ENCODE results near the gene GMPR2. TPM values are rescaled to one million over a fixed set of nuclear protein-coding genes. Genes with fewer than 3 reads are reported as not detected.

GMPR2 gene
- total and polyA plus RNA-seq, 8 donors, result 23.6 to 48.1 (median 28.6) TPM

- Histone ChIP-seq H3K9me3 (no peaks in the 10 kb centered on the region), H3K27ac (no peak overlapping the region), H3K4me1 (no peaks in the 10 kb centered on the region), H3K4me3 (no peak overlapping the region), H3K36me3 (no peaks in the 10 kb centered on the region), H3K27me3 (no peaks in the 10 kb centered on the region)
- intact Hi-C loops (cut with DNase I), result no loop called here
- FAIRE-seq, result no peak
- DNase-seq, result peak in 1 of 6 donors; percentile 41
- ATAC-seq, result no peak
- 78 to 80% methylated on average over 11 of the region's 11 CpGs for WGBS, 2 donors
- TF ChIP-seq, protein P1, sequence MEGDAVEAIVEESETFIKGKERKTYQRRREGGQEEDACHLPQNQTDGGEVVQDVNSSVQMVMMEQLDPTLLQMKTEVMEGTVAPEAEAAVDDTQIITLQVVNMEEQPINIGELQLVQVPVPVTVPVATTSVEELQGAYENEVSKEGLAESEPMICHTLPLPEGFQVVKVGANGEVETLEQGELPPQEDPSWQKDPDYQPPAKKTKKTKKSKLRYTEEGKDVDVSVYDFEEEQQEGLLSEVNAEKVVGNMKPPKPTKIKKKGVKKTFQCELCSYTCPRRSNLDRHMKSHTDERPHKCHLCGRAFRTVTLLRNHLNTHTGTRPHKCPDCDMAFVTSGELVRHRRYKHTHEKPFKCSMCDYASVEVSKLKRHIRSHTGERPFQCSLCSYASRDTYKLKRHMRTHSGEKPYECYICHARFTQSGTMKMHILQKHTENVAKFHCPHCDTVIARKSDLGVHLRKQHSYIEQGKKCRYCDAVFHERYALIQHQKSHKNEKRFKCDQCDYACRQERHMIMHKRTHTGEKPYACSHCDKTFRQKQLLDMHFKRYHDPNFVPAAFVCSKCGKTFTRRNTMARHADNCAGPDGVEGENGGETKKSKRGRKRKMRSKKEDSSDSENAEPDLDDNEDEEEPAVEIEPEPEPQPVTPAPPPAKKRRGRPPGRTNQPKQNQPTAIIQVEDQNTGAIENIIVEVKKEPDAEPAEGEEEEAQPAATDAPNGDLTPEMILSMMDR (IDR thresholded peaks at IDR 0.05), result no peak
Measured at GRCh38 chr14:24252289-24253124, 19.8 kb downstream of the GMPR2 start.

GRCh38 chr14:24253936-24254335 lies 21.2 kb downstream of the GMPR2 start:
- Histone ChIP-seq H3K4me1 (no peaks in the 10 kb centered on the region), H3K27ac (no peak overlapping the region), H3K4me3 (no peak overlapping the region), H3K27me3 (no peaks in the 10 kb centered on the region), H3K9me3 (no peaks in the 10 kb centered on the region), H3K36me3 (no peaks in the 10 kb centered on the region)
- 77 to 84% methylated on average over 7 of the region's 7 CpGs for WGBS, 2 donors
- TF ChIP-seq, protein P1 (IDR thresholded peaks at IDR 0.05), result no peak
- DNase-seq (peak in 1 of 6 donors; percentile 35), ATAC-seq (no peak), FAIRE-seq (no peak)
- intact Hi-C loops (cut with DNase I), result no loop called here

- Histone ChIP-seq H3K4me1 (no peaks in the 10 kb centered on the region), H3K36me3 (no peaks in the 10 kb centered on the region), H3K27ac (no peak overlapping the region), H3K9me3 (no peaks in the 10 kb centered on the region), H3K4me3 (no peak overlapping the region), H3K27me3 (no peaks in the 10 kb centered on the region)
- ATAC-seq (no peak), FAIRE-seq (no peak), DNase-seq (peak in 2 of 6 donors; percentile 34 to 50)
- intact Hi-C loops (cut with DNase I), result no loop called here
- TF ChIP-seq, protein P1 (IDR thresholded peaks at IDR 0.05), result no peak
- 93 to 94% methylated on average over 19 of the region's 19 CpGs for WGBS, 2 donors
Measured at GRCh38 chr14:24254630-24255392, 22.1 kb downstream of the GMPR2 start.

GRCh38 chr14:24255438-24255837 lies 22.7 kb downstream of the GMPR2 start:
- no peak overlapping the region for H3K4me3 ChIP-seq
- no peaks in the 10 kb centered on the region for H3K9me3 ChIP-seq
- 88% methylated on average over 8 of the region's 8 CpGs for WGBS, 2 donors
- intact Hi-C loops (cut with DNase I), result no loop called here
- DNase-seq, result no peak
- H3K27me3 ChIP-seq, result no peaks in the 10 kb centered on the region
- no peak for FAIRE-seq
- TF ChIP-seq, protein P1 (IDR thresholded peaks at IDR 0.05), result no peak
- no peak for ATAC-seq
- H3K27ac ChIP-seq, result no peak overlapping the region
- H3K4me1 ChIP-seq, result no peaks in the 10 kb centered on the region
- no peaks in the 10 kb centered on the region for H3K36me3 ChIP-seq

All from pancreas (tissue), 10 donors.